ENCODE measurements around the gene CLEC4G. TPM values are rescaled to one million over a fixed set of nuclear protein-coding genes. Genes with fewer than 3 reads are reported as not detected.

The CLEC4G gene
- total and polyA plus RNA-seq, 2 of the 8 experiments (the other 6 are each of a cell fraction or from before 2014, with no cell fraction given): 0.35 to 2.9 TPM

GRCh38 chr19:7756258-7756657, 24.3 kb upstream of the CLEC4G start:
- no peak overlapping the region for H2BK120ac ChIP-seq (replicated peaks; ENCODE audit: low read depth, low read length)
- no peaks in the 10 kb centered on the region for H4K20me1 ChIP-seq (replicated peaks in 1 of 2; ENCODE audit: control insufficient read depth in 1 of 2, insufficient read depth in 2 of 2, low read length in 2 of 2)
- H3K27me3 ChIP-seq (replicated peaks in 1 of 4; ENCODE audit: control insufficient read depth in 3 of 4, extremely low read depth in 1 of 4, insufficient read depth in 3 of 4, low read length in 3 of 4): no peaks in the 10 kb centered on the region
- H2BK15ac ChIP-seq (ENCODE audit: low read length): no peak overlapping the region
- no peak overlapping the region for H3K9ac ChIP-seq (replicated peaks in 1 of 4; ENCODE audit: extremely low read depth in 1 of 4, low read depth in 3 of 4, low read length in 3 of 4)
- no peak overlapping the region for H2BK20ac ChIP-seq (ENCODE audit: low read length)
- no peak overlapping the region for H3K56ac ChIP-seq (replicated peaks; ENCODE audit: insufficient read length, low read depth, low read length)
- no peak overlapping the region for H3K14ac ChIP-seq (ENCODE audit: insufficient read length)
- no peak overlapping the region for H2BK5ac ChIP-seq (ENCODE audit: low read depth, low read length)
- no peak overlapping the region for H3K4me3 ChIP-seq (ENCODE audit: extremely low read depth in 1 of 4, insufficient read depth in 2 of 4, low read depth in 3 of 4, low read length in 4 of 4)
- H4K91ac ChIP-seq (replicated peaks; ENCODE audit: insufficient read length, low read length): no peak overlapping the region
- no peak for FAIRE-seq
- no peaks in the 10 kb centered on the region for H3K79me1 ChIP-seq (ENCODE audit: low read depth, low read length)
- no peak overlapping the region for H4K8ac ChIP-seq (ENCODE audit: extremely low read depth, insufficient read depth, low read length)
- no peak overlapping the region for H3K4ac ChIP-seq (replicated peaks; ENCODE audit: insufficient read length, low read depth, low read length)
- no peaks in the 10 kb centered on the region for H3K36me3 ChIP-seq (ENCODE audit: control insufficient read depth in 2 of 4, insufficient read depth in 4 of 4, low read length in 3 of 4)
- H2AK5ac ChIP-seq (ENCODE audit: low read depth, low read length): no peak overlapping the region
- no peak overlapping the region for H2AFZ ChIP-seq (ENCODE audit: low read length)
- H3K23ac ChIP-seq (ENCODE audit: insufficient read length): no peak overlapping the region
- no peaks in the 10 kb centered on the region; the same call in 1 of the 2 replicates for H3K23me2 ChIP-seq (ENCODE audit: low read depth, low read length)
- ChIA-PET CTCF (ENCODE audit: partially characterized antibody) (no interaction called here), POLR2A (ENCODE audit: partially characterized antibody) (no interaction called here)
- no peak overlapping the region for H3K27ac ChIP-seq (ENCODE audit: low read depth, low read length)
- H3K79me2 ChIP-seq (ENCODE audit: control insufficient read depth in 1 of 2, insufficient read depth in 2 of 2, low read length in 2 of 2): no peaks in the 10 kb centered on the region
- 61% methylated on average over 4 of the region's 4 CpGs; no CpG with 5 or more reads in 1 of the 2 experiments for WGBS, 2 experiments (ENCODE audit: extremely low coverage in 1 of 2, insufficient coverage in 1 of 2, insufficient read length in 1 of 2, insufficient replicate concordance in 2 of 2, low coverage in 1 of 2, low lambda C conversion rate in 2 of 2, missing lambda C conversion rate in 1 of 2)
- H3K4me1 ChIP-seq (replicated peaks in 1 of 4; ENCODE audit: control insufficient read depth in 3 of 4, insufficient read depth in 4 of 4, low read length in 3 of 4): no peaks in the 10 kb centered on the region
- no peak overlapping the region for H3K18ac ChIP-seq (ENCODE audit: extremely low read depth, low read length)
- H2BK12ac ChIP-seq (ENCODE audit: low read depth, low read length): no peak overlapping the region
- no peak overlapping the region for H3K4me2 ChIP-seq (ENCODE audit: insufficient read depth in 1 of 2, low read depth in 2 of 2, low read length in 2 of 2)
- no peak for DNase-seq (ENCODE audit: low read depth in 1 of 2, low spot score in 2 of 2)
- H4K5ac ChIP-seq (ENCODE audit: insufficient read length, low read depth, low read length): no peak overlapping the region
- peaks cover 23 to 24% of the 10 kb centered on the region in 2 experiments for H3K9me3 ChIP-seq (ENCODE audit: insufficient read depth in 2 of 2, low read depth in 1 of 2, low read length in 1 of 2)
- TF ChIP-seq ZNF274 (IDR thresholded peaks at IDR 0.05; ENCODE audit: borderline replicate concordance, extremely low read depth, low read length) (no peak), MAX (IDR thresholded peaks at IDR 0.05) (no peak), POLR2A (IDR thresholded peaks at IDR 0.05; ENCODE audit: control extremely low read depth in 1 of 2, low read depth in 2 of 2, low read length in 2 of 2) (no peak), KDM5A (IDR thresholded peaks at IDR 0.05; ENCODE audit: low read length) (no peak), GABPA (IDR thresholded peaks at IDR 0.05; ENCODE audit: borderline replicate concordance, insufficient read depth, low read length) (no peak), CTCF (IDR thresholded peaks at IDR 0.05; ENCODE audit: control extremely low read depth in 1 of 3, insufficient read depth in 1 of 3, low read depth in 1 of 3, low read length in 3 of 3) (no peak), BACH1 (IDR thresholded peaks at IDR 0.05; ENCODE audit: low read length) (no peak), SUZ12 (IDR thresholded peaks at IDR 0.05; ENCODE audit: low read length) (no peak), HDAC2 (IDR thresholded peaks at IDR 0.05; ENCODE audit: borderline replicate concordance in 1 of 2, low read depth in 2 of 2, low read length in 2 of 2) (no peak)
- TF ChIP-seq, protein P1, sequence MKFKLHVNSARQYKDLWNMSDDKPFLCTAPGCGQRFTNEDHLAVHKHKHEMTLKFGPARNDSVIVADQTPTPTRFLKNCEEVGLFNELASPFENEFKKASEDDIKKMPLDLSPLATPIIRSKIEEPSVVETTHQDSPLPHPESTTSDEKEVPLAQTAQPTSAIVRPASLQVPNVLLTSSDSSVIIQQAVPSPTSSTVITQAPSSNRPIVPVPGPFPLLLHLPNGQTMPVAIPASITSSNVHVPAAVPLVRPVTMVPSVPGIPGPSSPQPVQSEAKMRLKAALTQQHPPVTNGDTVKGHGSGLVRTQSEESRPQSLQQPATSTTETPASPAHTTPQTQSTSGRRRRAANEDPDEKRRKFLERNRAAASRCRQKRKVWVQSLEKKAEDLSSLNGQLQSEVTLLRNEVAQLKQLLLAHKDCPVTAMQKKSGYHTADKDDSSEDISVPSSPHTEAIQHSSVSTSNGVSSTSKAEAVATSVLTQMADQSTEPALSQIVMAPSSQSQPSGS (IDR thresholded peaks at IDR 0.05; ENCODE audit: low read length): no peak

Data from H1 (cell line).